Peyer's patch (tissue), 4 donors: Measurements from ENCODE around the gene SP140.

Experiments used
- POLR2A ChIP-seq, 2 donors: fragments of 450-650 bp; IDR thresholded peaks; one replicate each; pipeline ENCODE4 v1.5.1; 2017; ENCODE audit warnings: antibody characterized with exemption in 2 of 2, mild to moderate bottlenecking in 2 of 2, moderate library complexity in 2 of 2
- TF ChIP-seq, protein P1 (sequence below), 6 experiments: fragments of 450-650 bp in 4 of 6; fragments of 200-600 bp in 2 of 6; sonication (generic) in 1 of 6; IDR thresholded peaks; one replicate each; pipeline ENCODE4 v1.5.1; 2017 to 2019; ENCODE audit warnings: antibody characterized with exemption in 6 of 6, mild to moderate bottlenecking in 3 of 6, moderate library complexity in 1 of 6

DNA sequence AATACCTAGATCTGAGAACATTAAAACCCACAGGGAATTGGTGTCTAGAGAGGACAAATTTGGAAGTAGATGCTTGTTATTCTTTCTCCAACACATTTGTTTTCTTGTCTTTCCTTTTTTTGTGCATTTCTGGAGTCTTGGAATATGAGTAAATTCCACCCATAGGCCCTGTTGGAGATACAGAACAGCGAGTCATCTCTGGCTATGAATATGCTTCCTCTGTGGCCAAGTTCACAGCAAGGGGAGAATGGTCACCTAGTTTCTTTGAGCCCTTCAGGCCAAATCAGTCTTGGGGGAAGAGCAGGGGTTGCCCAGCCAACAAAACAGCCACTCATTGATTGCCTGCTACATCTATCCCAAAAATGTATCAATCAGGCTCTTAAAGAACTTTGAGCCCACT, 132.8 kb downstream of the SP140 start:
- TF ChIP-seq, protein P1, sequence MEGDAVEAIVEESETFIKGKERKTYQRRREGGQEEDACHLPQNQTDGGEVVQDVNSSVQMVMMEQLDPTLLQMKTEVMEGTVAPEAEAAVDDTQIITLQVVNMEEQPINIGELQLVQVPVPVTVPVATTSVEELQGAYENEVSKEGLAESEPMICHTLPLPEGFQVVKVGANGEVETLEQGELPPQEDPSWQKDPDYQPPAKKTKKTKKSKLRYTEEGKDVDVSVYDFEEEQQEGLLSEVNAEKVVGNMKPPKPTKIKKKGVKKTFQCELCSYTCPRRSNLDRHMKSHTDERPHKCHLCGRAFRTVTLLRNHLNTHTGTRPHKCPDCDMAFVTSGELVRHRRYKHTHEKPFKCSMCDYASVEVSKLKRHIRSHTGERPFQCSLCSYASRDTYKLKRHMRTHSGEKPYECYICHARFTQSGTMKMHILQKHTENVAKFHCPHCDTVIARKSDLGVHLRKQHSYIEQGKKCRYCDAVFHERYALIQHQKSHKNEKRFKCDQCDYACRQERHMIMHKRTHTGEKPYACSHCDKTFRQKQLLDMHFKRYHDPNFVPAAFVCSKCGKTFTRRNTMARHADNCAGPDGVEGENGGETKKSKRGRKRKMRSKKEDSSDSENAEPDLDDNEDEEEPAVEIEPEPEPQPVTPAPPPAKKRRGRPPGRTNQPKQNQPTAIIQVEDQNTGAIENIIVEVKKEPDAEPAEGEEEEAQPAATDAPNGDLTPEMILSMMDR (IDR thresholded peaks at IDR 0.05) = no peak
- TF ChIP-seq POLR2A (IDR thresholded peaks at IDR 0.05) = no peak
